NCI-H2227 (cell line): ENCODE measurements around the gene LIN7A.

Experiments
- DNase-seq: peaks from one replicate; lab custom pipeline; 2025; ENCODE audit not compliant: unreplicated experiment; lab: John Stamatoyannopoulos, UW

The LIN7A gene

DNA sequence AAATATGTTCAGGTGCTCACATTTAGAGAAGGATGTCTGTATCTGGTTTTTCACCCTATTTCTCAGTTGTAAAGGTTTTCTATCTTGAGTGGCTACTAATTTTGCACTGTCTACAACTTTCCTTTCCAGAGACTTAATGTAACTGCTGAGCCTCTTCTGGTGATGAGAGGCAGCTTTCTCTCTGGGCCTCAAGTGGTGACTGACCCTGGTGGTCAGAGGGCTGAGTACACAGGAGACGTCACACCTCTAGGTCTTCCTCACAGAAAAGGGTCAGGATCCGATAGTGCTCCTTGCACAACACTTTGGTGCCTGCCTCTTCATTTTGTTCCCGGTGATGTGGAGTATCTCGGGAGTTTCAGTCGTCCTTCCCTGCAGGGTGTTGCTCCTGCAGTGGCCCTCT, 76.8 kb downstream of the LIN7A start:
- no peak for DNase-seq

DNA sequence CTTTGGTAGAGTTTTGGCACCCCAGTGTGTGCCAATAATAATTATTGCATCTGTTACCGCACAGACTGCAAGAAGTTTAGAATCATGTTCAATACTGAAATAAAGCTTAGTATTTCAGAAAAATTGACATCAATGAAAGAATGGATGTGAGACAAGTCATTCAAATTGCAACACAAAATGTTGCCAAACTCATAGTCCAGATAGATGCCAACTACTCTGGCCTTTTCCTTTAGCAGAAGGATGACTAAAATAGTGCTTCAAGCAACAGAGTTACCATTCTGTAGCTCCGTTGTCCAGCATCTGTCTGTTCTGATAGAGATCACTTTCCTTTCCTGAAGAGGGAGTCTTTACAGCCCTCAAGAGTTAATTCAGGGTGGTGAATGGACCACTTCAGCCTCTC, 77.5 kb downstream of the LIN7A start:
- DNase-seq = no peak

DNA sequence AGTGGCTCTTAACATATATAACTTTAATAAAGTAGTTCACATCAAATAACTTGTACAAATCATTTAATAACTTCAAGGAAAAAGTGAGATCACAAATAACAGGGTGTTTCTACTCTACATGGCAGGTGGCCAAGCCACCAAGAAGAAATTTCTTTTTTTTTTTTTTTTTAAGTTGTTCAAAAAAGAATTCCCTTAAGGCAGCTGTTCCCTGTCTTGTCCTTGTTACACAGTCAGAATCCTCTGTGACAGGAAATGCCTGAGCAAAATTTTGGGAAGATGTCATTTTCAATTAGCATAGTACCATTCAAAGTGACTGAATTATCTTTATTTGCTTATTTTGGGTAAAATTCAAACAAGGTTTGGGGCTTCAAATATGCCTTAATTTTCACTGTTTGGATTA, 79.4 kb downstream of the LIN7A start:
- DNase-seq = no peak

DNA sequence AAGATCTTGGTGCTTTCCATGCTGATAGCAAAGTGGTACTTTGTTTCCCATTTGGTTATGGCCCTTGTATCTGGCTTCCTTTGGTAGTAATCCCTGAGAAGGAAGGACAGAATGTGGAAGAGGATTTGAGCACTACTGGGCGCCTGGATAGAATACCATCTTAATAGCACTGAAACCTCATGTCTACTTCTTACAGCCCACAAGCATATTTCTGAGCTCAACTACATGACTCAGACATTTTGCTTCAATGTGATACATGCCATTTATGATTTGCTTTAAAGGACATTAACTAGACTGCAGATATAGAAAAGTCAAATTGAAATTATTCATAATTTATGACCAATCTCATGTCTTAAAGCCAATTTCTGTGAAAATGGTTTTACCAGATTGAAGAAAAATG, 80.4 kb downstream of the LIN7A start:
- DNase-seq = no peak

DNA sequence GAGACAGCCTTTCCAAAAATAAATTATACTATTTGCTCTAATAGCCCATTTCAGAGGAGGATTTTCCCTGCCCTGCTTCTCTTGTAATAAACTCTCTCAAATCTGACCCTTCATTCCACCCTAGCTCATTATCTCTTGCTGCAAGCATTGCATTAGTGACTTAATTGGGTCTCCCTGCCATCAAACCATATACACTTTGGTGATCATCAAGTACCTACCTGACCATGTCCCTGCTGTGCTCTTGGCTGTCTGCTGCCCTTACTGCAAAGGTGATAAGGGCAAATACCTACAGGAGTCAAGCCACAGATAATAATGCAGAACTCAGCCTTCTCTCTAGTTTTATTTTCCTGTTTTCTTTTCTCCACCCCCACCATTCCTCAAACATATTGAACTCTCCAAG, 88.4 kb downstream of the LIN7A start:
- DNase-seq = peak; percentile 70

DNA sequence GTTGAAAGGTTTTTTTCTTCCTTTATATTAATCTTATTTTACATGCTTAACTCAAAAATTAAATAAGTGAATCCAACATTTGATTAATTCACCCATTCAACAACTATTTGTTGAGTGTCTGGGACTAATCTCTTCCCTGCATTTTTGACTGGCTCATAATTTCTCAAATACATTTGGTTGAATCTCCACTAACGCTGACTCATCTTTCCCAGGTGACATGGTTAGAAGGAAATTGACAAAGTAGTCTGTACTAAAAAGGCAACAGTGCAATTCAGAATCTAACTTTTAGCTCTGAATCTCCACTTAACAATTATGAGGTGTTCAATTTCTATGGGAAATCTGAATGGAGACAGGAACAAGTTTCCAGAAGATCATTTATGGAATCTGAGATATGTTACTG, 88.9 kb downstream of the LIN7A start:
- peak; percentile 40 for DNase-seq

DNA sequence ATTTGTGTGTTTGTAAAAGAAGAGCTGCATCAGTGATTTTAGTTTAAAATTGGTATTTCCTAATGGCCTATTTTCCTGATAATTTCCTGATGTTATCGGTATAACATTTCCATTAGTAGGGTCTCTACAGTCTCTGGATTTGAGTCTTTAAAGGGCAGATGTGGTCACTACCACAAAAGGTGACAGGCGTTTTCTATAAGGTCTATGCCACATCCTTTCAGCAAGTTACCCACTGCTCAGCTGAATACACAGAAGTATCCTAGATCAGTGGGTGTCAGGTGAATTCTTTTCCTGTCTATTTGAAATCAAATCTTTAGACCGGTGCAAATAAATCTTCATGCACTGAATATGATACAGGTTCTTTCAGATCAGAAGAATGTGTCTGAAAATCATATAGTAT, 90.2 kb downstream of the LIN7A start:
- DNase-seq = no peak

DNA sequence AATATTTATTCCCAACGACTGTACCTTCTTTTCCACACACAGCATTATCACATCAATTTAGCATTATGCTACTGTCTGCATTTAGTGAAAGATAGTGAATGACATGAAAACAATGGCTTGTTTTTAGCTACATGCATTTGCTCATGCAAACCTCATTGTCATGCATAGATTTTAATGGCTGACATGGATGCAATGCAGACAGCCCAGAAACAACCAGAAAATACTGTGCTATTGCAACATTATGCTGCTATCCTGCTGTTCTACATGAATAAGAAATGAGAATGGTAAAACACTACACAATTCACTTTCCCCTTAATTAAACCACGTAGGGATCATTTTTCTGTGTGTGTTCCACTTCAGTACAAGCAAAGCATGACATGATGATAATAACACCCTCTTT, 90.8 kb downstream of the LIN7A start:
- DNase-seq = no peak

DNA sequence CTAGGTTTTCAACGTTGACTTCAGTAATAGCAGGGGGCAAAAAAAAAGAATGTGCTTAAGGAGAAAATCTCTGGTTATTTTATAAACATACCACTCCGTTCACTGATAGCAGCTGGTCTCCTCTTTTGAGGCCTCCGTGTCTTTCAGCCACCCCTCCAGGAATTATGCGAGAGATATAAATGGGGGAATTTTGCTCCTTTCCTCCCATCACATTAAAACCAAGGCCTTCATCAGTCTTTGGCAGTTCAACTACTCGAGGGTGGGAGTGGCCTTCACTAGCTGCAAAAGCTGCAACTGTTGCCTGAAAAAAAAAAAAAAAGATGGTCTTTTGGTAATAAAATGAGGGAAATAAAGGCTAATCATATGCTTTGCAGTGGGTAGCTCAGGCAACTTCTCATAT, 92.1 kb downstream of the LIN7A start:
- peak; percentile 30 for DNase-seq

DNA sequence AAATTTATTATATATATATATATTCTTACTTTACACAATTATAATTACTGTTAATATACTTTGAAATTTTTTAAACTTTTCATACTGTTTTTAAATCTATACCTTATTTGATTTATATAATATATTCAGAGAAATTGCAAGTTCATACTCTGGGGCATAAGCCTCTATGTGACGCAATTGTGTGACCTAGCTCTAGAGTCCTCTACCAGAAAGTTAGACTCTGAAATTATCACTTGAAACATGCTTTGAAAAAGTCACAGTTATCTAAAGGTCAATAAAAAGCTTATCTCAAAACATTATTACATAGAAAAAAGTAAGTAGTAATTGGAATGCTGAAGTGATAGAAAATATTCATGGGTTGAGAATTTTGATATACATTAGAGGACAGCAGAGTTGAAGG, 93.8 kb downstream of the LIN7A start:
- no peak for DNase-seq

DNA sequence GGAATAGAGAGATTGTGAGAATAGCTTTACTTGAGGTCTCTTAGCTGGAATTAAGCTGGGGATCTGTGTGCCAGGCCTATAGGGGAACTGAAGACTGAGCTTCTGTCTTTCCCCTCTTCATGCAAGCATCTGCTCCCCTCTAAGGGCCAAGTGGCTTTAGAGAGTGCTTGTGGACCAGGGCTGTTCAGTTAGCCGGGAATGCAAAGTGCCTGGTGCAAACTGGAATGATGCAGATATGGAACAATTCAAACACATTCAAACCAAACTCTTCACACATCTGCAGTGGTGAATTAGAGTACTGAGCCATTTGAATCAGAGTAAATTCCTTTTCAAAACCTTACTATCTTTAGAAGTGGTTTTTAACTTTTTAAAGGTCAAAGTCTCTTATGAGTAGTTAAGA, 99.0 kb downstream of the LIN7A start:
- peak; percentile 71 for DNase-seq

DNA sequence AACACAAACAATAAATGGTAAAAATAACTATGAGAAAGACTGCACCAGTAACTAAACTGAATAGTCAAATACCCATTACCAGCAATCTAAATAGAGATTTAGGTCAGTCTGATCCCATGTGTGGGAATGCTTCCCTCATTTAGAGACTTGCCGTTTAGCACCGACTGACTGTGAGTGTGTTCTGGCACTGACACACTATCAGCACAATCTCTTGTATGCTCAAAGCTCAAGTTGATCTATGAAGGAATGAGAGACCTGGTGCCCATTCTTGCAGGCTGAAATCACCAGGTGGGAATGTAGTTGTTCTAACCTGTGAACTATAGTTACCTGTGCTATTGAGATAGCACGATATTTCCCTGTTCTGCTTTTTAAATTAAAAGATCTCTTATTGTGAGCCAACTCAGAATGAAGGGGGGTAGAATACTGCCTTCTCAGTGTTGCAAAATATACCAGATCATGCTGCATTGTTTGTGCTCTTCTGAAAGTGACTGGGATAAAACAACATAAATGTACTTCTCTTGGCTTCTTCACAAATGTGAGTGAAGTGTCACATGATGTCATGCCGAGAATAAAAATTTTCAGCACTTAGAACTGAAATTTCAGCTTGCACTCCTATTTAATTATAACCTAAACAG, 99.6 kb downstream of the LIN7A start:
- DNase-seq = no peak

DNA sequence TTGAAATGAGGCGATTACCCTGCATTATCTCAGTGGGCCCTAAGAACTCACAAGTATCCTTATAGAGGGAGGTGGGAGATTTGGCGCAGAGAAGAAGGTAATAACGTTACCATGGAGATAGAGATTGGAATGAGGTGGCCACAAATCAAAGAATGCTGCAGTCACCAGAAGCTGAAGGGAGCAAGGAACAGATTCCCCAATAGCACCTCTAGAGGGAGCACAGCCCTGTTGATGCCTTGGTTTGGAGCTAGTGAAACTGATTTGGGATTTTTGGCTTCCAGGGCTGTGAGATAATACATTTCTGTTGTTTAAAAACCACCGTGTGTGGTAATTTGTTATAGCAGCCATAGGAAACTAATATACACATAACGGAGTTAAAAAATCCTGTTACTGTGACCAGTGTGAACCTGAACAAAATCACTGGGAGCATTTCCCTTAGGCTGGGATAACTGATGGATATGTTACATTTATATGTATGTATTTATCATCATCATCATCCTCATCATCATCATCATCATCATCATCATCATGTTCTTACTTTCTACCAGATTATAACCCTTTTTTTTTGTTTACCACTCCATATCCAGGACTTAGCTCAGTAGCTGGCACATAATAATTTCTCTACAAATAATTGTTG, 100.3 kb downstream of the LIN7A start:
- peak; percentile 67 for DNase-seq

DNA sequence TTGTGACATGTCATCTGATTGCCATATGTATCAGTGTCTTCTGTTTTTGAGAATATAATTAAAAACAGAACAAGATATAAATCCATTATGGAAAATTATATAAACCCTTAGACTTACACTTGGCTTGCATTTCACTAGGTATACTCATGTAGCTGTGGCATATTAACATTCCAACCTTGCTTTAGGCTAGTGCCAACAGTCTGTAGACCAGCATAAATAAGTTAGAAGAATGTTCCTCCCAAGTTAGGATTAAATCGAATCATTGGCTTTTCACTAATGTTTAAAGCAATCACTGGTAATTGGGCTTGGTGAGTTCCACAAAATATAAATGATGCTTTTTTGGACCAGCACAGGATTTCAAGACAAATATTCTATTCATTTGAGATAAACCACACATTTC, 103.0 kb downstream of the LIN7A start:
- DNase-seq = no peak

DNA sequence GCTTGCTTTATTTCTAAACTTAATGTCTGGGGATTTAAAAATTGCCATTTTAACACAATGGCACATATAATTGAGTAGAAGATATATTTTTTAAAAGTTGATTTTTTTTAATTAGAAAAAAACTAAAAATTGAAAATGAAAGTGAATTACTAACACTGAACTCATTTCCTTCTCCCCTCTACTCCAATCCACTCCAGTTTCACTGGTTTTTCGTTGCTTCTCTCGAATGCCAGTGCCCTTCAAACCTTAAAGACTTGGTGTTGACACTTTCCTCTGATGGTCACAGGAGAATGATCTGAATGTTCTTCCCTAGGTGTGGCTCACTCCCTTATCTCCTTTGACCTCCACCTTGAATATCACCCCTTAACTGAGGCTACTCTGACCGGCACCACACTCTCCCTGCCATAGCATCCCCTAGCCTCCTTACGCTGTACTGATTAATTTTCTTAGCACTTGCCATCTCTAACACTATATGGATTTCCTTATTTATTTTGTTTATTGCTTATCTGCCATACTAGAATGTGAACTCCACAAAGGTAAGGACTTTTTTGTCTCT, 107.1 kb downstream of the LIN7A start:
- no peak for DNase-seq

DNA sequence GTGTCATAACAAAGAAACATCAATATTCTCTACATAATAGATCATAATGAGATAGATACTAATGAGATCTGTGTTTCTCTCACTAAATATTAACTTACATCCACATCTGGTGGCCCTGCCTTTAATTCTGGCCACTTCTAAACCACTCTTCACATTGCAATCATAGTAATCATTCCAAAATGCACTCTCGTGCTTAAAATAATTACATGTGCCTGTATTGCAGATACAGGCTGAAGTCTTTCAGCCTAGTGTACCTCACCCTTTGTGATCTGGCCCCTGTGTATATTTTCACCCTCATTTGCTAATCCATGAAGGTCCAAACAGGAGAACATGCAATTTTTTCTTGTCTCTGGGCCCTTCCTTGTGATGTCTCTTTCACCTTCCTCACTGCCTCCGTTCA, 108.0 kb downstream of the LIN7A start:
- peak; percentile 52 for DNase-seq

DNA sequence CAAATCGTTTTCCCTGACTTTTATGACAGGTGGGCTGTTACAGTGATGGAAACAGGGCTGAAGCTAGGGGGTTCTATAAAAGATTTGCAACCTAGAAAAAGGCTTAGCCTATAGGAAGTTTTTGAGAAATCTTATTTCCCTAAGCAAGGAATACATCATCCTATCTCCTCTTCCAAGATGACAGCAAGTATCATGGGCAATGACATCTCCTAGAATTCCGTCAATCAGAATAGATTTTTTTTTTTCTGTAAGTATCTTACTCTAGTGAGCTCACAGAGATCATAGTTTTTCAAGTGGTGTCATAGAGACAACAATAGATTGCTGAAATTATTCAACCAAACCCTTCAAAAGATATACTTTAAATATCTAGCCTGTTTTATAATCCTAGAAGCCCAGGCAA, 112.2 kb downstream of the LIN7A start:
- no peak for DNase-seq

DNA sequence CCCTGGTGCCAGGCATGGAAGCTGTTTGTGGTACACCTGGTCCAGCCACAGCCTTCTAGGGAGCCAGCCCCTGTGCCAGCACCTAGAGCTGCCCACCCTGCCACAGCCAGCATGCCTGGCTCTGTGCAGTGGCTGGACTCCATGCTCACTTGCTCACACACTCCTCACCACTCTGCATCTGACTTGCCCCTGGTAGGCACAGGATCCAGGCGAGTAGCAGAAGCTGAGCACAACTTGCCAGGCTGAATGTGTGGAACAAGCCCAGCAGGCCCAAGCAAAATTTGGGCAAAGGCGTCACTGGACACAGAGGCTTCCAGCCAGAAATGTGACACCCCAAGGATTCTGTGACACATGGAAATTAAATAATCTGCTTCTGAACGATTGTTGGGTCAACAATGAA, 114.3 kb downstream of the LIN7A start:
- DNase-seq = no peak

DNA sequence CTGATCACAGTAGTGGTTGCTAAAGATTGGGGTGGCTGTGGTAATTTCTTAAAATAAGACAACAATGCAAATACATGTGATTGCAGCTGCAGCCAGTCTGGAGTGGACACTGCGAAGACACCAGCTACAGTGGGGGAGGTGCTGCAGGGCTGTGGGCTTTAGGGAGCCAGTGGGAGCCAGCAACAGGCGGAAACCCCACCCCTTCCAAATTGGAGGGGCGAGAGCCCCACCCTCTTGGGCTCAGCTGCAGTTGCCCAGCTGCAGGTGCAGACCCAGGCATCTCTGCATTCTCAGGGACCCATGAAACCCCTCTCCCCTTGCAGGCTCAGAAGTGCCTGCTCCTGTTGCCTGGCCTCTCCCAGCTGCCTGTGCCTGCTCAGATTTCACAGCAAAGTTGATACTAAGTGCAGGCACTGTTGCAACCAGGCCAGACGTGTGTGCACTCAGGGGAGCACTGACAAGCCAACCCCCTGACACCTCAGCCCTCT, 116.2 kb downstream of the LIN7A start:
- no peak for DNase-seq

DNA sequence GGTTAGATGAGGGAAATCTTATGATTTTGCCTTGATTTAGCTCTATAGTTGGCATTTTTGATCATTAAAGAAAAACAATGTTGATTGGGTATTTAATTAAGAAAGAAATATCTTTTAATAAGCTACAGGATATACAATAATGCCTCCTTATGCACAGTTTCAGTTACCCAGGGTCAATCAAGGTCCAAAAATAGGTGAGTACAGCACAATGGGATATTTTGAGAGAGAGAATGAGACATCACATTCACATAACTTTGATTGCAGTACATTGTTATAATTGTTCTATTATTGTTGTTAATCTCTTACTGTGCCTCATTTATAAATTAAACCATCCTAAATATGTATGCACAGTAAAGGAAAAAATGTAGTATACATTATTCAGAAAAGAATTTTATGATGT, 118.9 kb downstream of the LIN7A start:
- no peak for DNase-seq

DNA sequence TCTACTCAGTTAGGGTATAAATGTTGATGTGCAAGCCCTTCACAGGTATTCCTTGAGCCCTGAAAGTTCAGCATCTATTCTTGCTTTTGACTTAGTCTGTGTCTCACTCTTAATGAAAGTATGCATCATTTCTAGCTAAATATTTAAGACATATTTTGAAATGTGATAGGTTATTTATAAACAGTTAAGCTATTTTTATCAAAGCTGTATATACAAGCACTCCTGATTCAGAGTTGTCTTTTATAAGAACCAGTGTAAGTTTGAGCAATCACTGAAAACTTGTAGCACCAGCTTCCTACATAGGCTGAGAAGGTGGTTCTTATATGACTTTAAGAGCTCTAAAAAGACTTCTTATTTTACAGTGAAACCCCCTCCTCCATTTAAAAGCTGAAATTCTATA, 122.4 kb downstream of the LIN7A start:
- no peak for DNase-seq

DNA sequence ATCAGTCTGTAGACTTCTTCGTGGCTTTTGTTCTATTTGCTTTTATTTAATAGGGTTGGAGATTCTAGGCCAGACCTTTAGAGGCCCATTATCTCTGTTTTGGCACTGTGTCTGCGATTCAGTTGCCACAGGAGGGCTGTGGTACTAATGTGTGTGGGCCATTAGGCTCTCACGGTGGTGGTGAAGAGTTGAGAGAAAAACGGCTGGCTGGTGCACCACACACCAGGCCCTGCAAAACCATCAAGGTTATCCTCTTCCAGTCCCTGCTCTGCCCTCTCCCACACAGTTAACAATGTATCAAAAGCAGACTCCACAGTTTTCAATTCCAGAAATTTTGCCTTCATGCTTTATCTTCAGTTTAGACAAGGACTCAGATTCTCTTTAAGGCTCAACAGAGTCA, 123.3 kb downstream of the LIN7A start:
- DNase-seq = no peak

DNA sequence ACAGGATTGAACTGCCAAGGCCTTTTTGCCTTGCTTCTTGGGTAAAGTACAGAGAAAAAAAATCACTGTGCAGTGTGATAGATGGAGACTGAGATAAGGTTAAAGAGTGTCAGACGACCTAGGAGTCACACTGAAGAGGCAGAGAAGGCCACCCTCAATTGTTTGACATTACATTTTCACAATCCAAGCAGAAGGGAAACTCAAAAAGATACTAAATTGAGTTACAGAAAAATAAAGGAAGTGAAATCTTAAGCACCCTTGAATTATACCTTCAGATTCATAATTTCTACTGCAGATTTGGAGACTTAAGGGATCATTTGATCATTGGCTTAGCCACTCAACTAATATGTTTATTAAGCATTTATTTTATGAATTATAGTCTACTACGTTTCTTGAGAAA, 123.9 kb downstream of the LIN7A start:
- no peak for DNase-seq
